Epithelial cell of proximal tubule (primary cell): Measurements from ENCODE around the gene GNAO1. TPM values are rescaled to one million over a fixed set of nuclear protein-coding genes. Genes with fewer than 3 reads are reported as not detected.

ENCODE experiments used
- DNase-seq: peaks from one replicate; pipeline ENCODE4 v3.0.0-alpha.2; 2011; ENCODE audit warnings: low read depth
- H3K4me3 ChIP-seq: 2 replicates; pipeline ENCODE4 v1.5.1; 2011; ENCODE audit warnings: low read depth, mild to moderate bottlenecking, low read length
- CTCF ChIP-seq: conservative IDR thresholded peaks from 2 replicates; pipeline ENCODE4 v1.5.1; 2012; ENCODE audit warnings: low read depth, mild to moderate bottlenecking, low read length
- total RNA-seq: library from RNA; depleted of rRNA; stranded (reverse); fragments of >200 nt; gene quantifications from 2 replicates; pipeline ENCODE4 v1.2.3, GENCODE V29; 2015

The GNAO1 gene
- 1.1 TPM in 1 of 2 replicates, not detected in the other for total RNA-seq

GRCh38 chr16:56191156-56191815, at the start of gene GNAO1:
GNAO1 (plus strand) TSS chr16:56191489; CDS start chr16:56192236, 747 bp downstream.
- no peak for DNase-seq
- no peak for TF ChIP-seq CTCF
- H3K4me3 ChIP-seq: peak within 1 kb of the TSS; percentile 34

GRCh38 chr16:56143666-56144065, 47.6 kb upstream of the GNAO1 start:
- no peak for TF ChIP-seq CTCF
- no peak overlapping the region for H3K4me3 ChIP-seq
- DNase-seq: no peak

GRCh38 chr16:56145369-56145768, 45.9 kb upstream of the GNAO1 start:
- TF ChIP-seq CTCF: no peak
- DNase-seq: no peak
- H3K4me3 ChIP-seq: no peak overlapping the region

GRCh38 chr16:56151621-56152020, 39.7 kb upstream of the GNAO1 start:
- TF ChIP-seq CTCF: no peak
- H3K4me3 ChIP-seq: no peak overlapping the region
- DNase-seq: no peak

GRCh38 chr16:56161658-56162057, 29.6 kb upstream of the GNAO1 start:
- TF ChIP-seq CTCF: no peak
- no peak overlapping the region for H3K4me3 ChIP-seq
- no peak for DNase-seq

- no peak for TF ChIP-seq CTCF
- DNase-seq: no peak
- no peak overlapping the region for H3K4me3 ChIP-seq
These were observed 28.2 kb upstream of the GNAO1 start for GRCh38 chr16:56163089-56163488.

- no peak overlapping the region for H3K4me3 ChIP-seq
These were observed 27.4 kb upstream of the GNAO1 start for GRCh38 chr16:56163938-56164337.

More at GRCh38 chr16:56163938-56164337, 27.4 kb upstream of the GNAO1 start:
- no peak for TF ChIP-seq CTCF
- DNase-seq: no peak
